Body of pancreas (tissue), 4 donors: Measurements from ENCODE around the gene MVD. TPM values are rescaled to one million over a fixed set of nuclear protein-coding genes. Genes with fewer than 3 reads are reported as not detected.

Experiments
- ATAC-seq: fragments of 150-250 bp; one replicate; pipeline ENCODE4 v1.9.1; 2016
- DNase-seq, 4 donors: peaks; one replicate each; pipeline ENCODE4 v3.0.0-alpha.2; 2019
- H3K27ac ChIP-seq, 4 donors: fragments of 200-600 bp; sonication (generic); 1 replicate in 3 of 4; 2 replicates in 1 of 4; pipeline versions ENCODE4 v1.5.1 to v1.6.1; 2016 to 2019; ENCODE audit warnings: mild to moderate bottlenecking in 1 of 4, mixed read lengths in 1 of 4, moderate library complexity in 1 of 4
- H3K27me3 ChIP-seq, 2 donors: fragments of 200-600 bp; sonication (generic); one replicate each; pipeline ENCODE4 v1.6.0; 2016; ENCODE audit warnings: mild to moderate bottlenecking in 1 of 2
- H3K36me3 ChIP-seq, 2 donors: fragments of 200-600 bp; sonication (generic); replicated peaks in 1 of 2; 2 replicates each; pipeline ENCODE4 v1.5.1; 2016; ENCODE audit warnings: low read depth in 2 of 2; ENCODE audit not compliant: insufficient read depth in 1 of 2
- H3K4me1 ChIP-seq: fragments of 200-600 bp; sonication (generic); one replicate; pipeline ENCODE4 v1.6.0; 2016
- H3K4me3 ChIP-seq, 2 donors: fragments of 200-600 bp; sonication (generic); 1 replicate in 1 of 2; 2 replicates in 1 of 2; pipeline ENCODE4 v1.5.1; 2016 to 2019
- H3K9me3 ChIP-seq, 3 donors: fragments of 200-600 bp; sonication (generic); 1 replicate in 2 of 3; 2 replicates in 1 of 3; pipeline ENCODE4 v1.5.1; 2016
- CTCF ChIP-seq, 7 experiments: fragments of 450-650 bp in 4 of 7; fragments of 200-600 bp in 3 of 7; sonication (generic) in 3 of 7; IDR thresholded peaks; one replicate each; pipeline ENCODE4 v1.5.1; 2016 to 2019; ENCODE audit warnings: antibody characterized with exemption in 7 of 7
- POLR2A ChIP-seq, 3 donors: fragments of 450-650 bp; IDR thresholded peaks; one replicate each; pipeline ENCODE4 v1.6.1; 2016; ENCODE audit warnings: antibody characterized with exemption in 3 of 3, mild to moderate bottlenecking in 2 of 3
- WGBS, 2 donors: methylation state at CpG; one replicate each; pipeline ENCODE4 v1.1.5; 2017; 5-methylcytosine and 5-hydroxymethylcytosine counted together
- intact Hi-C: fragments of 100-400 bp; cut with DNase I; formaldehyde crosslinking; loops from one replicate; pipeline ENCODE4 v1.15.1; 2023
- total RNA-seq, 2 donors: library from RNA; depleted of rRNA; stranded (reverse); fragments of >200 nt; gene quantifications; one replicate each; pipeline ENCODE4 v1.1.0, GENCODE V29; 2016

The MVD gene
- total RNA-seq, 2 donors from 2014 or later, result 16.9 to 28.7 TPM

- no peak for ATAC-seq
- Histone ChIP-seq H3K27ac (no peak overlapping the region), H3K4me1 (peaks cover 23% of the 10 kb centered on the region), H3K27me3 (no peaks in the 10 kb centered on the region), H3K36me3 (no peaks in the 10 kb centered on the region), H3K9me3 (no peaks in the 10 kb centered on the region), H3K4me3 (no peak overlapping the region)
- DNase-seq, result no peak
- WGBS, 2 donors, result 91 to 100% methylated on average over 3 to 31 of the region's 33 CpGs
- TF ChIP-seq POLR2A (IDR thresholded peaks at IDR 0.05) (no peak), CTCF (IDR thresholded peaks at IDR 0.05) (no peak)
- intact Hi-C loops, result no loop called here
Observed at GRCh38 chr16:88691129-88691813, 28.4 kb upstream of the MVD start.

- DNase-seq (no peak), ATAC-seq (no peak)
- Histone ChIP-seq H3K4me1 (peaks cover 30% of the 10 kb centered on the region), H3K27me3 (no peaks in the 10 kb centered on the region), H3K27ac (no peak overlapping the region), H3K36me3 (no peaks in the 10 kb centered on the region), H3K9me3 (no peaks in the 10 kb centered on the region), H3K4me3 (no peak overlapping the region)
- WGBS, 2 donors, result 81 to 86% methylated on average over 13 to 21 of the region's 21 CpGs
- intact Hi-C loops, result no loop called here
- TF ChIP-seq CTCF (IDR thresholded peaks at IDR 0.05), result no peak
- no peak for TF ChIP-seq POLR2A (IDR thresholded peaks at IDR 0.05)
Observed at GRCh38 chr16:88690341-88691128, 27.6 kb upstream of the MVD start.

GRCh38 chr16:88688013-88688778 is 25.3 kb upstream of the MVD start:
- intact Hi-C loops, result loop anchor here (10.0 kb wide), 1 partner anchor 73 kb away; no protein-coding TSS in a partner anchor
- ATAC-seq (peak; percentile 79), DNase-seq (peak; percentile 92 to 97 (median 93))
- peaks cover 40% of the 10 kb centered on the region for H3K4me1 ChIP-seq
- H3K9me3 ChIP-seq, result no peaks in the 10 kb centered on the region
- 18 to 27% methylated on average over 13 to 27 of the region's 28 CpGs for WGBS, 2 donors
- H3K27ac ChIP-seq, result peak overlapping the region; percentile 50 to 80 (median 58)
- H3K27me3 ChIP-seq, result no peaks in the 10 kb centered on the region
- TF ChIP-seq CTCF (IDR thresholded peaks at IDR 0.05) (peak in 1 of 7 experiments; percentile 1), POLR2A (IDR thresholded peaks at IDR 0.05) (peak in 1 of 3 donors; percentile 38)
- H3K36me3 ChIP-seq, result no peaks in the 10 kb centered on the region
- no peak overlapping the region for H3K4me3 ChIP-seq

- Histone ChIP-seq H3K27ac (peak overlapping the region; percentile 50 to 80 (median 58)), H3K9me3 (no peaks in the 10 kb centered on the region), H3K36me3 (no peaks in the 10 kb centered on the region), H3K4me3 (no peak overlapping the region), H3K4me1 (peaks cover 40% of the 10 kb centered on the region), H3K27me3 (no peaks in the 10 kb centered on the region)
- no peak for ATAC-seq
- DNase-seq, result no peak
- intact Hi-C loops, result loop anchor here (10.0 kb wide), 1 partner anchor 73 kb away; no protein-coding TSS in a partner anchor
- WGBS, 2 donors, result 38 to 58% methylated on average over 3 of the region's 3 CpGs
- TF ChIP-seq POLR2A (IDR thresholded peaks at IDR 0.05) (no peak), CTCF (IDR thresholded peaks at IDR 0.05) (no peak)
Observed at GRCh38 chr16:88687676-88688012, 24.8 kb upstream of the MVD start.
